ENCODE measurements around the gene SHISAL1. TPM values are rescaled to one million over a fixed set of nuclear protein-coding genes. Genes with fewer than 3 reads are reported as not detected.

SHISAL1 gene
- total RNA-seq, 1 donor: 11.4 TPM

DNA sequence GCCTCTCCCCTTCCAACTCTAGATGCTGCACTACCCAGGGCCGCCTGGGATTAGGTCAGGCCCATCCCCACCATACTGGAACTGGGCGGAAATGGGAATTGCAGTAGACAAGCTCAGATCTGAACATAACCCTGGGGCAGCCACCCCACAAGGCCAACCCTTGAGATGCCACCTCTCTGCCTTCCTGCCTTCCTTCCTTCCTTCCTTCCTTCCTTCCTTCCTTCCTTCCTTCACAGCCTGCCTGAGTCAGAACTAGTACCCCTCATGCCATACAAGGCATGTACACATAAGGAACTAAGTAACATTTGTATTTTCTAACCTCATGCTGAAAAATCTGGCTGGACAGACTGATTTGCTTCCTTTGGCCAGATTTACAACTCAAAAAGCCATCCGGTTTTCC, 28.0 kb downstream of the SHISAL1 start:
- TF ChIP-seq, protein P1, sequence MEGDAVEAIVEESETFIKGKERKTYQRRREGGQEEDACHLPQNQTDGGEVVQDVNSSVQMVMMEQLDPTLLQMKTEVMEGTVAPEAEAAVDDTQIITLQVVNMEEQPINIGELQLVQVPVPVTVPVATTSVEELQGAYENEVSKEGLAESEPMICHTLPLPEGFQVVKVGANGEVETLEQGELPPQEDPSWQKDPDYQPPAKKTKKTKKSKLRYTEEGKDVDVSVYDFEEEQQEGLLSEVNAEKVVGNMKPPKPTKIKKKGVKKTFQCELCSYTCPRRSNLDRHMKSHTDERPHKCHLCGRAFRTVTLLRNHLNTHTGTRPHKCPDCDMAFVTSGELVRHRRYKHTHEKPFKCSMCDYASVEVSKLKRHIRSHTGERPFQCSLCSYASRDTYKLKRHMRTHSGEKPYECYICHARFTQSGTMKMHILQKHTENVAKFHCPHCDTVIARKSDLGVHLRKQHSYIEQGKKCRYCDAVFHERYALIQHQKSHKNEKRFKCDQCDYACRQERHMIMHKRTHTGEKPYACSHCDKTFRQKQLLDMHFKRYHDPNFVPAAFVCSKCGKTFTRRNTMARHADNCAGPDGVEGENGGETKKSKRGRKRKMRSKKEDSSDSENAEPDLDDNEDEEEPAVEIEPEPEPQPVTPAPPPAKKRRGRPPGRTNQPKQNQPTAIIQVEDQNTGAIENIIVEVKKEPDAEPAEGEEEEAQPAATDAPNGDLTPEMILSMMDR (IDR thresholded peaks at IDR 0.05; ENCODE audit: insufficient read depth, low read length): no peak
- H3K4me3 ChIP-seq (ENCODE audit: low read depth, low read length): no peak overlapping the region
- DNase-seq (ENCODE audit: low read depth): no peak

DNA sequence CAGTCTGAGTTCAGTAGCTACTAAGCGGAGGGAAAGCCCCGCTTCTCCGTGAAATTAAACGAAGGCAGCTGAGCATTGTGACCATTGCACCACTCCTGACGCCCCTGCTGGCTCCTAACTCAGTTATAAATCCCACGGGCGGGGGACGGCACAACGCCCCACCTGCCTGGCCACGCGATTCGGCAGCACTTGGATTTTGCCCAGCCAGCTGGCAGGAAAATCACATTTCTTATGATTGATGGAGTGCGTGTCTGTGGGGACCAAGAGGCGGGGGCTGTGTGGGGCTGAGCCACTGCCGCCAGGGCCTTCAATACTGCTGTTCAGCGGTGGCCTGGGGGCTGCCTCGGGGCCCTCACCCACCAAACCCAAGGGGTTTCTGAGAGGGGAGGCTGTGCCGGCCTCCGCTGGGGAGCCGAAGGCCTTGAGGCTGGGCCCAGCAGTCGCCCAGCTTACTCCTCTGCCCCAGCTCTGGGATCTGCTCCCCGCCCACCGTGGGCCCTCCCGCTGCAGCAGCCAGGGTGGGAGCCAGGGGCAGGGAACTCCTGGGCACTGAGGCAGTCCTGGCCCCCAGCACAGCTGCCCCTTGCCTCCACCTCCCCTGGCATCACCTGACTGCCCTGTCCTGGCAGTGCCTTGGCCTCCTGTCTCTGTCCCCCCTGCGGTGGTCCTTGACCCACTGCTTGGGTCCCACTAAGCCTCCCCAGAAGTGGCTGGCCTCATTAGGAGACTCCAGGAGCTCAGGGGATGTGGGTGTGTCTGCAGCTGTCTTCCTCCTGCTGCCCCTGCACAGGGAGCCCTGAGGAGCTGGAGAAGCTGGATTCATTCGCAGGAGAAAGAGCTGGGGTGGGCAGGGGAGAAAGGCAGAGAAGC, 30.7 kb downstream of the SHISAL1 start:
- no peak overlapping the region for H3K4me3 ChIP-seq (ENCODE audit: low read depth, low read length)
- TF ChIP-seq, protein P1 (IDR thresholded peaks at IDR 0.05; ENCODE audit: insufficient read depth, low read length): no peak
- DNase-seq (ENCODE audit: low read depth): no peak

DNA sequence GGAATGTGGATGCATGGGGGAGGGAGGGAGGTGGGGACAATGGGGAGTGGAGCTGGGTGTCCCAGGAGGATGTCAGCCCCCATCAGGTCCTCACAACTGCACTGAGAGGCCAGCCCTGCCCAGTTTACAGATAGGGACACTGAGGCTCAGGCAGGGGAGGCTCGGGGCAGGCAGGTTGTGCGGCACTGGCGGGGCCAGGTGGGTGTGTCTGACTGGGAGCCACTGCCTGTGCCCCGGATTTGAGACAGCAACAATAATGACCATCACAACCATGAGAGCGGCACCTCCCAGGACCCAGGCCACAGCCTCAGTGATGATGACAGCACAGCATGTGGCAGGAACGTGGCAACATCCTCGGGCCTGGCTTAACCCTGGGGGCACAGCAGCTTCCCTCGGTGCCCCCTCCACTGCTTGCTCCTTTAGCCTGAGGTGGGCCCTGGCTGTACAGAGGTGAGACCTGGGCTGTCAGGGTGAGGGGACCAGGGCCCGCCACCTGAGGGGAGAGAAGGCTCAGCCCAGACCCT, 32.0 kb downstream of the SHISAL1 start:
- no peak for DNase-seq (ENCODE audit: low read depth)
- no peak overlapping the region for H3K4me3 ChIP-seq (ENCODE audit: low read depth, low read length)
- TF ChIP-seq, protein P1 (IDR thresholded peaks at IDR 0.05; ENCODE audit: insufficient read depth, low read length): no peak

DNA sequence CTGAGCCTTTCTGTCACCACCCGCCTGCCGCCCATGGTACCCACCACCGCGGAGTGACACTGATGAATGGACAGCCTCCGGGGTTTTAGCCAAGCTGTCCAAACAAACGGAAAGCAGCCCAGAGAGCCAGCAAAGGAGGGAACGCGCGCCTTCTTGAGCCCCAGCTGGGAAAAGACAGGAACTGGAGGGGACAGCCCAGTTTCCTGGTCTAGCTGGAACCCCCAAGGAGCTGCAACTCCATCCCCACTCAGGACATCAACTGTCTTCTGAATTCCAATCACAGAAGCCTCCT, 33.7 kb downstream of the SHISAL1 start:
- DNase-seq (ENCODE audit: low read depth): no peak
- H3K4me3 ChIP-seq (ENCODE audit: low read depth, low read length): no peak overlapping the region
- TF ChIP-seq, protein P1 (IDR thresholded peaks at IDR 0.05; ENCODE audit: insufficient read depth, low read length): no peak

DNA sequence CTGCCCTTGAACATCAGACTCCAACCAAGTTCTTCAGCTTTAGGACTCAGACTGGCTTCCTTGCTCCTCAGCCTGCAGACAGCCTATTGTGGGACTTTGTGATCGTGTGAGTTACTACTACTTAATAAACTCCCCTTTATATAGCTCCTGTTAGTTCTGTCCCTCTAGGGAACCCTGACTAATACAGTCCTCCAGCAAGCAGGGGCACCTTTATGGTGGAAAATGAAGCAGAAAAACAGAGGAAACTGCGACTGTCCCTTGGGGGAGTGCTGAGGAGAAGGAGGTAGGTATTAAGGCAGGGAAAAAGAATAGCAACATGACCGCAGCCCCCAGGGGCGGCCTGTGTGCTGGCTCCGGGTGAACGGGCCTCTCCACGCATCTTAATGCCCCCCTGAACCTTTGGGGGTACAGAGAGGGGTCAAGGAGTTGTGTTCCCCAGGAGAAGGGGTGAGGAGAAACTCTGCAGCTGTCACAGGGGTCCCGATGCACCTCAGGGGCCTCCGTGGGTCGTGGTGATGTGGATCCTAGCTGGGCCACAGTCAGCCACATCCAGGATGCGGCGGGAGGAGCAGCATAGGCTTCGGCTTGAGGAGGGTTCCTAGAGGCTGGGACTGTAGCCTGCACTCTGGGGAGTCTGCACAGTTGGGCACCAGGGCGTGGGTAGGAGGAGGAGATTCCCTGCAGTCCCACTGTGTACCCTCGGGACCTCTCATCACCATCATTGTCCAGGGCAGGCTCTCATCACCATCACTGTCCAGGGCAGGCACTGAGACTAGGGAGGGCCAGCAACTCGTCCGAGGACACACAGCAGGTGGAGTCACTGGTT, 34.3 kb downstream of the SHISAL1 start:
- DNase-seq (ENCODE audit: low read depth): no peak
- TF ChIP-seq, protein P1 (IDR thresholded peaks at IDR 0.05; ENCODE audit: insufficient read depth, low read length): no peak
- H3K4me3 ChIP-seq (ENCODE audit: low read depth, low read length): no peak overlapping the region

DNA sequence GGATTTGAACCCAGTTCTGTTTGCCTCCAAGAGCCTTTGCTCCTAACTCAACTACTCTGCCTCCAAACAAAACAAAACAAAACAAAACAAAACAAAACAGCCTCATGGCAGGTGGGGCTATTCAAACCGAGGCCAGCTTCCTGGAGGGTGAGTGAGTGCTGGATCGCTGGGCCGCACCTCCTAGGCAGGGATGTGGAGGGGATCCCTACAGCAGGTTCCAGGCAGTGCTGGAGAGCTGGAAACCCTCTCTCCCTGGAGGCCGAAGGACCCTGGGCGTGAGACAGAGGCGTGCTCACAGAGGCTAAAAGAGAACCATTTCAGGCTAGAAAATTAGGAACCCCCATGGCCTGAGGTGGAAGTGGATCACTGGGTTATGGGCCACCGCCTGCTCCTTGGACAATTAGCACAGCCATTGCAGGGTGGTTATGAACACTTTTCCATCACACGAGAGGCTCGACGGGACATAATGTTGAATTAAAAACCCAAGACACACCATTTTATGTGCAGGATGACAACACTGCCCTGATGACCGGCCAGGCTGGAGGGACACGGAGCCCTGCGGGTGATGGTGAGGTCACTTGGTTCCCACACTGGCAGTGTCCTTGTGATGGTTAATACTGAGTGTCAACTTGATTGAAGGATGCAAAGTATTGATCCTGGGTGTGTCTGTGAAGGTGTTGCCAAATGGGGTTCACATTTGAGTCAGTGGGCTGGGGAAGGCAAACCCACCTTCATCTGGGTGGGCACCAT, 35.2 kb downstream of the SHISAL1 start:
- DNase-seq (ENCODE audit: low read depth): no peak
- TF ChIP-seq, protein P1 (IDR thresholded peaks at IDR 0.05; ENCODE audit: insufficient read depth, low read length): no peak
- no peak overlapping the region for H3K4me3 ChIP-seq (ENCODE audit: low read depth, low read length)

All from fibroblast of the aortic adventitia (primary cell).